ENCODE results near the gene SINHCAF.

Gene SINHCAF

GRCh38 chr12:31322801-31323207 is 3.1 kb downstream of the SINHCAF start:
- TF ChIP-seq TSHZ2 (CRISPR knock-in tag; IDR thresholded peaks at IDR 0.05): no peak
- no peak for TF ChIP-seq TCF4 (CRISPR knock-in tag; IDR thresholded peaks at IDR 0.05; ENCODE audit: borderline replicate concordance)
- no peak for ATAC-seq

- TF ChIP-seq GLIS3 (CRISPR knock-in tag; IDR thresholded peaks at IDR 0.05) (no peak), POU6F1 (CRISPR knock-in tag; IDR thresholded peaks at IDR 0.05; ENCODE audit: borderline replicate concordance, low read depth) (no peak), PATZ1 (CRISPR knock-in tag; IDR thresholded peaks at IDR 0.05; ENCODE audit: borderline replicate concordance) (no peak), PPARA (CRISPR knock-in tag; IDR thresholded peaks at IDR 0.05; ENCODE audit: borderline replicate concordance) (no peak), TSHZ2 (CRISPR knock-in tag; IDR thresholded peaks at IDR 0.05) (no peak), ZFP30 (CRISPR knock-in tag; IDR thresholded peaks at IDR 0.05) (no peak), SNAI2 (CRISPR knock-in tag; IDR thresholded peaks at IDR 0.05) (no peak), TOX (CRISPR knock-in tag; IDR thresholded peaks at IDR 0.05; ENCODE audit: borderline replicate concordance) (no peak)
- no peak for ATAC-seq
Measured at GRCh38 chr12:31321897-31322228, 4.1 kb downstream of the SINHCAF start.

- no peak for ATAC-seq
- TF ChIP-seq ZC3H10 (CRISPR knock-in tag; IDR thresholded peaks at IDR 0.05): no peak
- TF ChIP-seq GLIS3 (CRISPR knock-in tag; IDR thresholded peaks at IDR 0.05): no peak
- no peak for TF ChIP-seq ZFP3 (CRISPR knock-in tag; IDR thresholded peaks at IDR 0.05)
- no peak for TF ChIP-seq PPARA (CRISPR knock-in tag; IDR thresholded peaks at IDR 0.05; ENCODE audit: borderline replicate concordance)
- no peak for TF ChIP-seq ZFP30 (CRISPR knock-in tag; IDR thresholded peaks at IDR 0.05)
- TF ChIP-seq CSDC2 (CRISPR knock-in tag; IDR thresholded peaks at IDR 0.05): no peak
- no peak for TF ChIP-seq ESRRG (CRISPR knock-in tag; IDR thresholded peaks at IDR 0.05)
- no peak for TF ChIP-seq ZNF70 (CRISPR knock-in tag; IDR thresholded peaks at IDR 0.05)
- TF ChIP-seq SNAI2 (CRISPR knock-in tag; IDR thresholded peaks at IDR 0.05): no peak
- TF ChIP-seq ARNTL (CRISPR knock-in tag; IDR thresholded peaks at IDR 0.05; ENCODE audit: borderline replicate concordance, low read depth): no peak
- TF ChIP-seq ZNF8 (CRISPR knock-in tag; IDR thresholded peaks at IDR 0.05): no peak
- TF ChIP-seq BACH2 (CRISPR knock-in tag; IDR thresholded peaks at IDR 0.05; ENCODE audit: borderline replicate concordance): no peak
- no peak for TF ChIP-seq POU6F1 (CRISPR knock-in tag; IDR thresholded peaks at IDR 0.05; ENCODE audit: borderline replicate concordance, low read depth)
- TF ChIP-seq RARB (CRISPR knock-in tag; IDR thresholded peaks at IDR 0.05): no peak
- TF ChIP-seq OSR1 (CRISPR knock-in tag; IDR thresholded peaks at IDR 0.05): no peak
- no peak for TF ChIP-seq PATZ1 (CRISPR knock-in tag; IDR thresholded peaks at IDR 0.05; ENCODE audit: borderline replicate concordance)
- no peak for TF ChIP-seq CREB5 (CRISPR knock-in tag; IDR thresholded peaks at IDR 0.05; ENCODE audit: low read depth)
Measured at GRCh38 chr12:31321186-31321896, 4.6 kb downstream of the SINHCAF start.

All from SK-N-SH treated with all-trans-retinoic acid at 6 μM for 48 hours (cell line).